ENCODE results near the gene PALMD. TPM values are rescaled to one million over a fixed set of nuclear protein-coding genes. Genes with fewer than 3 reads are reported as not detected.

The PALMD gene
- total RNA-seq, 1 experiment from 2014 or later: 10.2 TPM

DNA sequence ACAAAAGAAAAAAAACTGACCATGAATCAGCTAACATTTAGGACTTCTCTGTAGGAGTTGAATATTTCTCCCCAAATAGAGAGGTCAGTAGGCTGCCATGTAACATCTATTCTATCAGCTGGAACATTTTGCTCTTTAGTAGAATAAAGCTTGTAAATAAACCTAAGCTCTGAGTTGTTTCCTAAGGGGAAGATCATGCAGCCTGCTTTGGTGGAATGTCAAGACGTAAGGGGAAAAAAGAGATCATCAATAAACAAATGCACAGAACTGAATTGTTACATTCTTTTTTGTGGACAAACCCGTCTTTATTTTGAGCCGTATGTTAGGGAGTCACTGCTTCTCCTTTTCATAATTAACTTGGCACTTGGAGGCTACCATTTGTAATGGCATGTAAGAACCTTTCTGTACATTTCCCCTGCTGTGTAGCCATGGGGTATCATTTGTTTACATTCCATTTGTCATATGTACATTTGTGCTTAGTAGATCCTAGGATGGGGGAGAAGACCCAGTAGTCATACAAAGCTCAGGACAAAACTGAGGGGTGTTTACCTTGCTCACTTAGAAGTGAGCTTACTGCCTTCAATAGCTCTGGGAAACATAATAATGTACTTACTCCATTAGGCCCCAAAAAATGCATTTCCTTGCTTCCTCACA lies 10.8 kb upstream of the PALMD start:
- no peak for DNase-seq (ENCODE audit: low read depth)

- DNase-seq (ENCODE audit: low read depth): no peak
Observed at GRCh38 chr1:99635664-99636063, 10.2 kb upstream of the PALMD start.

DNA sequence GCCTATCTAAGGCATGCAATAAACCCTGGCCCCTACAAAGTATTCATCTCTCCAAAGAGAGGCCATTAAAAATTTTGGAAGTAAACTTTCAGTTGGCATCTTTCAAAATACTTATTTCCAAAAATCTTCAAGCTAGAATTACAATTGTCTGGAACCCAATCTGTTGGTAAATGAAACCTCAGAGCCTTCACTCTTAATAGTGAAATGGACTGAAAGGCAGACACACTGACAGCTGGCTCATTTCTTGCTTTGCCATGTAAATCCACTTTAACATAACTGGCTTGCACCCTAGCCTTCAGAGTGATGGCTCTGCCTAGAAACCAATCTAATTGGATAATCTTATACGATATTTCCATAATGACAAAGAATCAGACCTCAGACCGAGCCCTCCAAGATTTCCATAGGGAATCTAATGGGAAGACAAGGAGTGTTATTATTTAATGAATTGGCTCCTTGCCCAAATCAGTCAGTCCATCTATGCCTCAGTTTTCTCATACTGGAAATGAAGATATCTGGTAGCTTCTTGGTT lies 9.2 kb upstream of the PALMD start:
- no peak for DNase-seq (ENCODE audit: low read depth)

DNA sequence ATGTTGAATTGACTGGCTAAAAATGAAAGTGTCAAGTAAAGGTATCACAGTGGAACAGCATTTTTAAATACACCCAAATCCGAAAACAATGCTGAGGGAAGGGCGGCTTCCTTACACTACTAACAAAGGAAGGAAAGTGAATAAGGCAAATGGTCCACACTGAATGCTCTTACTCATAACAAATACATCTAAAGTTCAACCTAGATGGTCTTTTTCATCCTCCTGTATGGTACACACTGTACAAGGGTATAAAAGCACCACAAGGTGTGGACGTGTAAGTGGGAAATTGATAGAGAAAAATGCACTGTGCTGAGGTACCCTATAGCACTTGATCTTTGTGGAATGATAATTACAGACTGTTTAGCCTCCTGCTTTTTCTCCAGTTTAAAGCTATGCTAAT lies 7.1 kb upstream of the PALMD start:
- DNase-seq (ENCODE audit: low read depth): no peak

GRCh38 chr1:99639408-99639807 lies 6.5 kb upstream of the PALMD start:
- DNase-seq (ENCODE audit: low read depth): no peak

- no peak for DNase-seq (ENCODE audit: low read depth)
Observed at GRCh38 chr1:99639945-99640344, 6.0 kb upstream of the PALMD start.

DNA sequence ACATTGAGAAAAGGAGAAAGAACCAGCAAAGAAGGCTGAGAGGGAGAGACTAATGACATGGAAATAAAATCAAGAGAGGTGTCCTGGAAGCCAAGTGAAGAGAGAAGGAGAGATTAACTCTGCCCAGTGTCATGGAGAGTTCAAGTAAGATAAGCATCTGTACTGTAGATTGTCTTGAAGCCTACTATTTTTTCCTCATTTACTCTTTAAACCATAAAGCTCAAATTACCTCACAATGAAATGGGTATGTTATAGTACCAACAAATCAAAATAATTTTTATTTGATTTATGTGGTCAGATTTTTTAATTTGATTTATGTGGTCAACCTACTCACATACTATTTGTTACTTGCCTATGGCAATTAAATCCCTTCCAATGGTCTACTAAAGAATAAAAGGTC lies 5.2 kb upstream of the PALMD start:
- DNase-seq (ENCODE audit: low read depth): peak; percentile 32

GRCh38 chr1:99641558-99641957 lies 4.4 kb upstream of the PALMD start:
- no peak for DNase-seq (ENCODE audit: low read depth)

- no peak for DNase-seq (ENCODE audit: low read depth)
Observed at GRCh38 chr1:99642053-99642452, 3.9 kb upstream of the PALMD start.

DNA sequence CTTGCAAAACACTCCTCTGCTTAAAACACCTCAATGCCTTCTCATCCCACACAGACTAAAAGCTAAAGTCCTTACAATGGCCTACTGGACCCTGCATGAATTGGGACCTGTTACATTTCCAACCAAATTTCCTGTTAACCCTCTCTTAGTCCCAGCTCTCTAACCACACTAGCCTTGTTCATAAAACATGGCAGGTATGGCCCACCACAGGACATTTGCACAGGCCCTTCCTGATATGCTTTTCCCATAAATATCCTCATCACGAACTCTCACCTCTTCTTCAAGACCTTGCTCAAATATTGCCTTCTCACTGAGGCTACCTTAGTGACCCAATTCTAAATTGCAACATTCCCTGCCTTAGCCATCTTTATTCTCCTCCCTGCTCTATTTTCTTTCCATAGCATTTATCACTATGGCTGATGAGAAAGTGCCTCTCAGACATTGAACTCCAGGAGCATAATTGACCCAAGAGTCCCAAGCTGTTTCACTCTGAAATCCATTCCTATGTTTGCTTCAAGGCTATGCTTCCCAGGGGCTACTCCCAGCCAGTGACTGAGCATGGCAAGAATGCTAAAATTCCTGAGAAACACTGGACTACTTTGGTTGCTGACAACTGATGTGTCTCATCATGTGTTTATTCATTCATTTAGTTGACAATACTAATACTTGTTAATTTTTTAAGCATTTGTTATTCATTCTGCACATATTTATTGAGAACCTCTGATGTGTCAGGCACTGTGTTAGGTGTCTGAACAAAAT lies 2.7 kb upstream of the PALMD start:
- DNase-seq (ENCODE audit: low read depth): peak; percentile 40

GRCh38 chr1:99644279-99645004 lies 1.5 kb upstream of the PALMD start:
- DNase-seq (ENCODE audit: low read depth): peak; percentile 58

DNA sequence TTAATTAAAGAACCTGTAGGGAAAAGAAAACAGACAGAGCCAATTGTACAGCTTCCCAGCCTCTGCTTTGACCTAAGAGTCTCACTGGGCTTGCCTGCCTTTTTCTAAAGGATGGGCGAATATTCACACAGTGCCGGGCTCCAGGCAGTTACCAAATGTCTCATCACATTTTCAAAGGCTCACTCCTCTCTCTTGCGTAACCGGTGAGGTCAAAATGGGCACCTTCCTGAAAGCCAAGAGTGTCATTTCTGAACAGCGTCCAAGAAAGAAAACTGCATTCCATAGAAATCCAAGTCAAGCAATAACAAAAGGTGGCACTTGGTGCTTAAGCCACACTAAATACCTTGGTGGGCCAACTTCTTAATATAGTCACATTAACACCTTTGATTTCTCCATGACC lies 710 bp upstream of the PALMD start:
- DNase-seq (ENCODE audit: low read depth): peak; percentile 94

DNA sequence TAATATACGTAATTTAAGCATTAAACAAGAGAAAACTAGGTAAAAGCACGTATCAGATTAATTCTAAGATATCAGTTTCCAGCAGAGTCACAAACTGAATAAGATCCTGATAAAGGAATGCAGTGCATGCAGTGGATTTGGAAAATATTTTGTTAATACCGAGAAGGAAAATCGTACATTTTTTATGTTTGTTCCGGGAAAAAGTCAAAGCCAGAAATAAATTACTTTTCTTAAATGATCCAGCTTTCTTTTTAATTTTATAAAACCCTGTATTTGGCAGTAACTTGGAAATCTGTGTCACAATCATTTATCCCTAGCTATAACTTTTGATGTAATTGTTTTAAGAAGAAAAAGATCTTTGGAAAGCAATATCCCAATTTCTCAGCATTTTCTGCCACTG lies 955 bp downstream of the PALMD start:
- DNase-seq (ENCODE audit: low read depth): no peak

- DNase-seq (ENCODE audit: low read depth): peak; percentile 28
Observed at GRCh38 chr1:99647490-99647889, 1.6 kb downstream of the PALMD start.

DNA sequence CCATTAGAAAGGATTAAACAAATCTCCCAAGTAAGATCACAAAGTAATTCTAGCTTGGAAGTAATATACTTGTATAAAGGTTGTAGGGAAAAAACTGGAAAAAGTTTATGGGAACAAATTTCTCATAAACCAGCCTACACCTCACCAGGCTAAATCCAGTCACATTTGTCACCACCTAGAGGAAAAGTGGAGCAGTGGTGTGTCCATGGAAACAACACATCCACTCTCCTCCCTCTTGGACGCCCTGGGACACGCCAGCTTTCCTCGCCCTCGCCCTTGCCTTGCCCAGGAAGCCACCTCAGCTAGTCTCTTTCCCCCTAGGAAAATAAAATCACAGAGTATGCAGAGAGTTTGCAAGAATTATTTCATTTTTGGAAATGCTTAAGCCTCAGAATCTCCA lies 2.2 kb downstream of the PALMD start:
- DNase-seq (ENCODE audit: low read depth): peak; percentile 84

GRCh38 chr1:99650030-99650429 lies 4.1 kb downstream of the PALMD start:
- peak; percentile 32 for DNase-seq (ENCODE audit: low read depth)

- DNase-seq (ENCODE audit: low read depth): peak; percentile 44
Observed at GRCh38 chr1:99650773-99651437, 5.0 kb downstream of the PALMD start.

GRCh38 chr1:99652881-99653281 lies 7.0 kb downstream of the PALMD start:
- peak; percentile 74 for DNase-seq (ENCODE audit: low read depth)

- DNase-seq (ENCODE audit: low read depth): no peak
Observed at GRCh38 chr1:99655376-99655775, 9.5 kb downstream of the PALMD start.

DNA sequence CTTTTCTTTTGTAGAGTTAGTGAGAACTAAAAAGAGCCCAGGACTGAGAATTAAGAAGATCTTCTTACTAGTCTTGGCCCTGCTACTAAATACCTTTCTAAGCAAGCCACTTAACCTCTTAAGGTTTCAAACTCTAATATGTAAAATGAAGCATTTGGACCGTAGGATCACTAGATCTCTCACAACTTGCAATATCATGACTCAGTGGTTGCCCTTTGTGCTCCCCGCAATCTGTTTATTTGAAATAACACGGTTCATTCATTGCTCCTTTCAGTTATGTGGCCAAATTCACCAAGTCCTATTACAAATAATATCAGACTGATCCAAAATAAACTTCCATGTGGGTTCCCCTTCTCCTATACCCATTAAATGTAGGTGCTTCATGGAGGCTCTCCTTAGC lies 10.8 kb downstream of the PALMD start:
- DNase-seq (ENCODE audit: low read depth): no peak

DNA sequence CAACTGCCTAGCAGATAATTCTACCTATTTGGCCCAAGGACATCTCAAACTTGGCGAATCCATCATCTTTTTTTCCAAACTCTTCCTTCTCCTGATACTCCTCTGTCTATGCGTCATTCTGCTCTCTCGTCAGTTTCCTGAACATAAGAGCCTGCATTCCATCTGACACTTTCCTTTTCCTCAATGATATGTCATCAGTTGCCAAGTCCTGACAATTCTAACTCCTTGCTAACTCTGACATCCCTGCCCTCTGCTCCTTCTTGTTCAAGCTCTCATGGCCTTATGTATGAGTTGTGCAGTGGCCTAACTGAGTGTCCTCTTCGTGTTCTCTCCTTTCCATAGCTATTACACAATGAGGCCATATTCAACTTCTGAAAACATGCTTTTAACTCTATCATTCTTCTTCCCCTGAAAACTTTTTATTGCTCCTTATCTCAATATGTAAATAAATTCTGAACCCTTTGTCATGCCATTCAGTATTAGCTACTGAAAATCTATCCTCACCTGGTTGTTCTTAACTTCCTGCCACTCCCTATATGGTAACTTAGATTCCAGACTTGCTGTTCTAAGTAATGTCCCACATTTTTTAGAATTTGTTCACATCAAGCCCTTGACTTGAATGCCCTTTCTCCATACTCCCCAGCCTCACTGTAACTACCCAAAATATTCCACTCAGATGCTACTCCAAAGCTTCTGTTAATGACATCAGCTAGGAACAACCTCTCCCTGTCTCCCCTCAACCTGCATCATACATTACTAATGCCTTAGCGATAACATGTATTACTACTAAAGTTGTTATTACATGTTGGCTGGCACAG lies 11.5 kb downstream of the PALMD start:
- DNase-seq (ENCODE audit: low read depth): peak; percentile 64

- no peak for DNase-seq (ENCODE audit: low read depth)
Observed at GRCh38 chr1:99658031-99658290, 12.0 kb downstream of the PALMD start.

Measured in M059J (cell line).